Gastrocnemius medialis (tissue), 4 donors: Measurements from ENCODE around the gene PIK3R3.

Experiments
- POLR2A ChIP-seq, 2 donors: fragments of 450-650 bp; IDR thresholded peaks; one replicate each; pipeline ENCODE4 v1.6.1; 2017; ENCODE audit warnings: antibody characterized with exemption in 2 of 2, mild to moderate bottlenecking in 2 of 2, moderate library complexity in 2 of 2
- TF ChIP-seq, protein P1 (sequence below), 5 experiments: fragments of 450-650 bp in 3 of 5; fragments of 200-600 bp in 2 of 5; sonication (generic) in 2 of 5; IDR thresholded peaks in 4 of 5; conservative IDR thresholded peaks in 1 of 5; 1 replicate in 4 of 5; 2 replicates in 1 of 5; pipeline ENCODE4 v1.5.1; 2016 to 2019; ENCODE audit warnings: antibody characterized with exemption in 5 of 5, mild to moderate bottlenecking in 3 of 5, moderate library complexity in 3 of 5

DNA sequence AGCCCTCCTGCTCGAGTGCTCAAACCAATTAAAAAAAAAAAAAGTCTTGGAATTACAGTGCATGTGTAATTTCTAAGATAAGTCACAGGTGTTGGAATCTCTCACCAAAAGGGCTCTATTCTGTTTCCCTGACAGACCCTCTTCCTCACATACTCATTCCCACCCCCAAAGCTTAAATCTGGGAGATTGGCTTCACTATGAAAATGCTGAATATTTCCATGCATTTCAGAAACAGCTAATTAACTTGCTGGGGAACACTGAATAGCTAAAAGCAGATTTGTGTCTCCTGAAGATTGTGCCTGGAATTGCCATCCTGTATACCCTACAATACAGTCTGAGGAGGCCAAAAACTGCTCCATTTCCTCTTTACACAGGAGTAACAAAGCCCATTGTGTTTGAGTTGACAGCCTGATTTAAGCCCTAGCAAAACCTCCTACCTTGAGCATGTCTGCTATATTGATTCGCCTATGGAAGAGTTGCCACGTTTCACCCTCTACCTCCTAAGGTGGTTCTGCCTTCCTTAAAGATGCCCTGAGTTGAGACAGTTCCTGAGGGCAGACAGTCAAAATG, 1.4 kb upstream of the PIK3R3 start:
- TF ChIP-seq, protein P1, sequence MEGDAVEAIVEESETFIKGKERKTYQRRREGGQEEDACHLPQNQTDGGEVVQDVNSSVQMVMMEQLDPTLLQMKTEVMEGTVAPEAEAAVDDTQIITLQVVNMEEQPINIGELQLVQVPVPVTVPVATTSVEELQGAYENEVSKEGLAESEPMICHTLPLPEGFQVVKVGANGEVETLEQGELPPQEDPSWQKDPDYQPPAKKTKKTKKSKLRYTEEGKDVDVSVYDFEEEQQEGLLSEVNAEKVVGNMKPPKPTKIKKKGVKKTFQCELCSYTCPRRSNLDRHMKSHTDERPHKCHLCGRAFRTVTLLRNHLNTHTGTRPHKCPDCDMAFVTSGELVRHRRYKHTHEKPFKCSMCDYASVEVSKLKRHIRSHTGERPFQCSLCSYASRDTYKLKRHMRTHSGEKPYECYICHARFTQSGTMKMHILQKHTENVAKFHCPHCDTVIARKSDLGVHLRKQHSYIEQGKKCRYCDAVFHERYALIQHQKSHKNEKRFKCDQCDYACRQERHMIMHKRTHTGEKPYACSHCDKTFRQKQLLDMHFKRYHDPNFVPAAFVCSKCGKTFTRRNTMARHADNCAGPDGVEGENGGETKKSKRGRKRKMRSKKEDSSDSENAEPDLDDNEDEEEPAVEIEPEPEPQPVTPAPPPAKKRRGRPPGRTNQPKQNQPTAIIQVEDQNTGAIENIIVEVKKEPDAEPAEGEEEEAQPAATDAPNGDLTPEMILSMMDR (IDR thresholded peaks at IDR 0.05 in 4 of 5, conservative IDR thresholded peaks at IDR 0.05 in 1 of 5), result no peak
- no peak for TF ChIP-seq POLR2A (IDR thresholded peaks at IDR 0.05)
